NT2/D1 (cell line): Measurements from ENCODE around the gene AEBP2.

Experiments
- SUZ12 ChIP-seq: IDR thresholded peaks from 2 replicates; pipeline ENCODE4 v1.6.1; 2011; ENCODE audit not compliant: insufficient read length, insufficient read depth; ENCODE audit errors: extremely low read depth
- YY1 ChIP-seq: IDR thresholded peaks from 2 replicates; pipeline ENCODE4 v1.6.1; 2011; ENCODE audit not compliant: insufficient read length, insufficient read depth

GRCh38 chr12:19434538-19434937, 4.8 kb upstream of the AEBP2 start:
- TF ChIP-seq SUZ12 = no peak
- TF ChIP-seq YY1 = no peak
